HG02759 (cell line): ENCODE results near the gene SUPT6H.

Source experiments
- ATAC-seq: cut with Tn5 transposase; IDR thresholded peaks from one replicate; pipeline ENCODE4 v1.9.1; 2021; ENCODE audit warnings: mild to moderate bottlenecking, moderate library complexity; ENCODE audit not compliant: unreplicated experiment

Gene SUPT6H

DNA sequence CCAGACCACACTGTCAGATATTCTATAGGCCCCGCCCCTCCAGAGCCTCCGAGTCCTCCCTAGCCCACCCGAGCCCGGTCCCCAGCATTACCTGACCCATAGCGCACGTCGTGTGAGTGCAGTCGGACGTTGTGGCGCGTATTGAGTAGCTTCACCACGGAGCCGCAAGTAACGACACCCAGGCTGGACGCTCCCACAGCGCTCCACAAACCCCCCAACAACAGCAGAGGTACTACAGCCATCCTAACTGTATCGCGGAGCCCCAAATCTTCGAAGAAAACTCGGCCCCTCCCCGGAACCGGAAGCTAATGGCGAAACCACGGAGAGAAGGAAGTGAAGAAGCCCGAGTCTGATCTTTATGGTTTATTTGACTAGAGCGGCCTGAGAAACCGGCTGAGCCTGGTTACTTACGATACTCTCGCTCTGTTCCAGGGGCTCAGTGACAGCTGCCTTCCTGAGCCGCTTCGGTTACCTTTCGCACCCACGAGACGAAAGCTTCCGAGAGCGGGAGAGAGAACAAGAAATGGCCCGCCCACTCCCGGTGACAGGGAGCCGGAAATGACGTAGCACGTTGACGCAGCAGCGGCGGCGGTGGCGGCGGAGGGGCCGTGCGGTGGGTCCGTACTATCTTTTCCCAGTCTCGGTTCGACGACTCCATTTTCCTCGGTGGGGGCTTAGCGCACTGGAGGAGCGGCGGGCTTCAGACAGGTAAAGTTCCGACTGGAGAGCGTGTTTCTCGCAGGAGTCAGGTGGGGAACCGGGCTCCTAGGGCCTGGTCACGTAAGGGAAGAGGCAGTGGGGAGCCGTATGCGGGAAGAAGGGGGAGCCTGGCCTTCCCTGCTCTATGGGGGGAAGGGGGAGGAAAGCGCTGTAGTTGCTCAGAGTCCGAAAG, at the start of gene SUPT6H, which contains the start of gene SDF2:
TSS of gene SUPT6H (plus strand) at position 571 of the 892 bp plus-strand sequence. CDS start 11,197 bp downstream, outside the sequence.
TSS of gene SDF2 (minus strand) at position 272 of the 892 bp plus-strand sequence. CDS start at position 242, 30 bp downstream.
- ATAC-seq: peak; percentile 87

GRCh38 chr17:28612531-28612930, 49.5 kb upstream of the SUPT6H start:
- no peak for ATAC-seq

- no peak for ATAC-seq
Measured at GRCh38 chr17:28612936-28613872, 48.8 kb upstream of the SUPT6H start.

DNA sequence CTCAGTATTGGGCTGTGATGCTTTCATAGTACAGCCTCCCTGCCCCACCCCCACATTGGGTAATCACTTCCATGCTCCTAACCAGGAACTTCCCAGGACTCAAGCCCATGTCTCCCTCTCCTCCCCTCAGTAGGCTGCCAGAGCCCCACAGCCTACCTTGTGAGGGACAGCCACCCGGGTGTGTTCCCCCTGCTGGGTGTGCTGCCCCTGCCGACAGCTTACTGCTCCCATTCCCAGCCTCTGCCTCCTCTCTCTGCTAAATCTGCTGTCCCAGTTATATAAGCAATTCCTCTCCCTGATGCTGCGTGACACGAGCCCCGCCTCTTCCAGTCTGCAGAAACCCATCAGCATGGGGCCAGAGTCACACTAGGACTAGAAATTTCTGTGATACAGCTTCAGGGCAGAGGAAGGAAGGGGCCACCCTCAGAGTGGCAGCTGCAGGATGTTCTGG, 48.0 kb upstream of the SUPT6H start, which contains the start of gene RSKR:
TSS of gene RSKR (minus strand) at position 255 of the 451 bp plus-strand sequence. CDS start at position 231, 24 bp downstream.
- ATAC-seq: no peak

- ATAC-seq: no peak
Measured at GRCh38 chr17:28615260-28615940, 46.6 kb upstream of the SUPT6H start.

DNA sequence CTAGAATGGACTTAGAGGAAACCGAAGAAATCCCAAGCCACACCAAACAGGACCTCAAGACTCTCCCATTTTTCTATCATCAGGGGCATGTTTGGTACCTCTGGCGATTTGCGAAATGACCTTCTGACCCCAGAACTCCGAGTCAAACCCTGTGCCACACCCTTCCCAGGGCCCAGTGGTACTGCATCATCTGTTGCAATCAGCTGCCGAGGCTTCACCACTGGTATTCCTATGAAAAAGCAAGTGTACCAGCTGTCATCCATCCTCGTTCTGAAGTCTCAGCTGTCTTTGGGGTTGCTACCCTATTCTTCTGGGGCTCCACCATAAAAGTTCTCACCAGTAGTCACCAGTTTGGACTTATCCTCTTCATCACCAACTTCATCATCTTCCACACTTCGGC, 45.7 kb upstream of the SUPT6H start:
- no peak for ATAC-seq

- no peak for ATAC-seq
Measured at GRCh38 chr17:28618464-28618863, 43.5 kb upstream of the SUPT6H start.

GRCh38 chr17:28620010-28620409, 42.0 kb upstream of the SUPT6H start:
- no peak for ATAC-seq

DNA sequence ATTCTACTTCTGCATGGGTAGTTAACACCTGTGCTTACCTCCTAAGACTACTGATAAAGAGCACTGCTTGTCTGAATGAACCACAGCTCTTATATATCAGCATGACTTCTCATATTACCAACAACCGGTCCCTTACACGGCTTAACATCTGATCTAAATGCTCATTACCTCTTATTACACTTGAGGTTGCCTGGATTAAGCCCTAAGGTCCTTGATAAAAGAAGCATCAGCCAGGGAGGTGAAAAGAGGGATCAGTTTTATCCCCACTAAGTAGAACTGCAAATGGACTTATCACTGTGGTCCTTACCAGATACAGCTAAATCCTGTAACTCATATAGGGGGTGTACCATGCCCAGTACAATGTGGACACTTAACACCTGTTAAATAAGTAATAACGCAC, 39.8 kb upstream of the SUPT6H start:
- ATAC-seq: no peak

- no peak for ATAC-seq
Measured at GRCh38 chr17:28623696-28624095, 38.3 kb upstream of the SUPT6H start.

- ATAC-seq: no peak
Measured at GRCh38 chr17:28624148-28624547, 37.9 kb upstream of the SUPT6H start.

DNA sequence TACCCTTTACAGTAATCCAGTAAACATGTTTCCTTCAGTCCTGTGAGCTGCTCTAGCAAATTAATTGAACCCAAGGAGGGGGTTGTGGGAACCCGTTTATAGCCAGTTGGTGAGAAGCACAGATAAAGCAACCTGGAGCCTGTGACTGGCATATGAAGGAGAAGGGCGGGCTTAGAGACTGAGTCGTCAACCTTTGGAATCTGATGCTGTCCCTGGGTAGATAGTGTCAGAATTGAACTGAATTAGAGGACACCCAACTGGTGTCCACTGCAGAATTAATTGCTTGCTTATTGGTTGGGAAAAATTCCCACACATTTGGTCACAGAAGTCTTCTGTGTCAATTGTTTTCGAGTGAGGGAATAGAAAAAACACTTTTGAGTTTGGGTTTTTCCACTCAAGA, 35.2 kb upstream of the SUPT6H start:
- ATAC-seq: no peak

DNA sequence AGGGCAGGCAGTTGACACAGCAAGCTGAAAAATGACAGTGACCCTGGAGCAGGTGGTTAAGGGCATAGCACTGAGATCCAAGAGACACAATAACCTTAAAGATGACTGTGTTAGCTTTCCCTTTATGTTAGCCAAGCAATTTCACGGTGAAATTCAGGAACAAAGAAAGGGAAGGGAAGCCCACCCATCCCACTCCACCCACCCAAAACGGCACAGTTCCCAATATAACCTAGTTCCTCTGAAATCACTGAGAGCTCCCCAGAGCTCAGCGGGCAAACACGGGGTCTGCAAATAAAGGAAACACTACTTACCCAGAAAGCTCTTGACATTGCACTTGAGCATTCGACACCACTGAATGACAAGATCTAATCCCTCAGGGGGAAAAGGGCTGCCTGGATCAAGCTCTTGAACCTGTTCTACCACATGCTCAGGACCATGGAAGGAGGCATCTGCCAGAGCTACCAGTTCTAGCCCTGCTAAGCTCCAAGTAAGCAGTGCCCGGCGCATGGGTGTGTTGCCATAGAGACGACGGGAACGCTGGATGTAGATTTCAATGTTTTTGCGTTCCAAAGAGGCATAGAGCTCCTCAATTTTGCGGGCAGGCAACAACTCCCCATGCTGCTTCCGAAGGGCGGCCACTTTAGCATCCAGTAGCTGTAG, 27.7 kb upstream of the SUPT6H start:
- no peak for ATAC-seq

- ATAC-seq: no peak
Measured at GRCh38 chr17:28635506-28635905, 26.5 kb upstream of the SUPT6H start.

- no peak for ATAC-seq
Measured at GRCh38 chr17:28641579-28641978, 20.4 kb upstream of the SUPT6H start.

GRCh38 chr17:28643983-28644786, 17.8 kb upstream of the SUPT6H start:
- ATAC-seq: peak; percentile 8

DNA sequence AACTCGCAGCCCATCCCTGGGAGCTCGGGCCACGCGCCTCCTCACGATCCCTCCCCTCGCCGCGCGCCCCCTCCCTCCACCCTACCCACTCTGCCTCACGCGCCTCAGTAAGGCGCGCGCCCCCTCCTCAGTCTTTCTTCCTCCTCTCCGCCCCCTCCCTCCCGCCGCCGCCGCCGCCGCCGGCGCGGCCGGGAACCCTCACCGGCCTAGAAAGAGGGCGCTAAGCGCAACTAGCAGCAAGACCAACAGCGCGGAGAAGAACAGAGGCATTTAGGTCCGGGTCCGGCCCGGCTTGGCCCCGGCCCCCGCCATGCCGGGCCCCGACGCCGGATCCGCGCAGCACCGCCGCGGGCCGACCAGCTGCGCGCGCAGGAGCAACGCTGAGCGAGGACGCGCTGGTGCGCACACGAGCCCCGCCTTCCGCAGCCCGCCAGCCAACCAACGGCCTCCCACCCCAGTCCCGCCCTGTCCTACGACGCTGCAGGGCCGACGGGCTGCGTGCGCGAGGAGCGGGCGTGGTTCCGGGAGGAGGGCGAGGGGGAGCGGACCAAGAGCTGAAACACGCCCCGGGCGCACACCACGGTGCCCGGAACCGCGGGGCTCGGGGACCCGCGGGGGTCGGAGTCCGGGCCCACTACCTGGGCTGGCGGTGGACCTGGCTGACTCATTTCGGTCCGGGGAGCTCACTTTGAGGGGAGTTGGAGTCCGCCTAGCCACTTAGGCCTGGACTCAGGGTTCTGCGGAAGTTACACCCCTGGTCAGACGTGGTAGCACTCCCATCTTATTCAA, 17.0 kb upstream of the SUPT6H start, which contains the start of gene BLTP2:
TSS of gene BLTP2 (minus strand) at position 372 of the 789 bp plus-strand sequence. CDS start at position 270, 102 bp downstream.
- peak; percentile 96 for ATAC-seq

DNA sequence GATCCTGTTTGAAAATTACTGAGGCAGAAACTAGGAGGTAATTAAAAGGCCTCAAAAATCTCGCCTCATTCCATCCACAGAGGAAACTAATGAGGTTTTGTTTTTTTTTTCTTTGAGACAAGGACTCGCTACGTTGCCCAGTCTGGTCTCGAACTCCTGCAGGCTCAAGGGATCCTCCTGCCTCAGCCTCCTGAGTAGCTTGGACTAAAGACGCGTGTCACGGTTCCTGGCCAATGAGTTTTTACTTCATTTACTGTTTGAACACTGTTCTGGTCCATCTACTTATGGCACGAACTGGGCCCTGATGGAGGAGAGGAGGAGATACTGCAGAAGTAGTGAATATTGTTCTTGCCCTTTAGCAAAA, 16.4 kb upstream of the SUPT6H start:
- ATAC-seq: no peak
